K562 treated with DMSO at 1 percent for 12 hours (cell line): ENCODE measurements around the gene PHKG2. TPM values are rescaled to one million over a fixed set of nuclear protein-coding genes. Genes with fewer than 3 reads are reported as not detected.

Experiments
- total RNA-seq: library from RNA; unstranded; fragments of 300-600 nt; gene quantifications from 2 replicates; pipeline ENCODE4 v1.2.3, GENCODE V29; 2022; ENCODE audit not compliant: insufficient read depth

PHKG2 gene
- 37.2 and 46.3 TPM in 2 replicates for total RNA-seq

GRCh38 chr16:30747799-30748633, at the start of gene PHKG2:
Gene PHKG2, plus strand, starts transcription at chr16:30748425. Its CDS starts 396 bp downstream, at chr16:30748821.

GRCh38 chr16:30698816-30699614, 49.2 kb upstream of the PHKG2 start, which contains the start of gene SRCAP:
Gene SRCAP, plus strand, starts transcription at chr16:30699171. Its CDS starts 1,654 bp downstream, at chr16:30700825.

GRCh38 chr16:30761928-30762902, 14.0 kb downstream of the PHKG2 start, which contains the start of the genes CFAP119 and RNF40:
Gene CFAP119, minus strand, starts transcription at chr16:30762062. Its CDS starts 314 bp downstream, at chr16:30761748.
Gene RNF40, plus strand, starts transcription at chr16:30762322. Its CDS starts 224 bp downstream, at chr16:30762546.

GRCh38 chr16:30786936-30787612, 38.8 kb downstream of the PHKG2 start, which contains the start of gene ZNF629:
Gene ZNF629, minus strand, starts transcription at chr16:30787205. Its CDS starts 2,723 bp downstream, at chr16:30784482.

Other genes with a start within 250 kb of the PHKG2 start
- gene ZNF768, start 221.9 kb upstream of the PHKG2 start, total RNA-seq = 56.9 and 67.2 TPM in 2 replicates
- gene ZNF747, start 213.6 kb upstream of the PHKG2 start, total RNA-seq = 1.8 and 3.8 TPM in 2 replicates
- gene ZNF764, start 190.1 kb upstream of the PHKG2 start, total RNA-seq = 7.4 and 9.7 TPM in 2 replicates
- gene ZNF688, start 176.7 kb upstream of the PHKG2 start, total RNA-seq = 10.1 and 13.2 TPM in 2 replicates
- gene ZNF785, start 162.7 kb upstream of the PHKG2 start, total RNA-seq = 2.3 and 6.7 TPM in 2 replicates
- 6.9 and 13.4 TPM in 2 replicates for gene ZNF689, start 138.0 kb upstream of the PHKG2 start, total RNA-seq
- gene PRR14, start 97.5 kb upstream of the PHKG2 start, total RNA-seq = 61.1 and 69.1 TPM in 2 replicates
- 26.4 and 62.6 TPM in 2 replicates for gene FBRS, start 90.0 kb upstream of the PHKG2 start, total RNA-seq
- 1.5 and 45.9 TPM in 2 replicates for gene SRCAP, start 49.3 kb upstream of the PHKG2 start, total RNA-seq
- 7.9 and 8.0 TPM in 2 replicates for gene CFAP119, start 13.6 kb downstream of the PHKG2 start, total RNA-seq
- 48.2 and 91.4 TPM in 2 replicates for gene RNF40, start 13.9 kb downstream of the PHKG2 start, total RNA-seq
- 5.3 and 16.0 TPM in 2 replicates for gene ZNF629, start 38.8 kb downstream of the PHKG2 start, total RNA-seq
- gene BCL7C, start 145.7 kb downstream of the PHKG2 start, total RNA-seq = 34.7 and 37.0 TPM in 2 replicates
- gene CTF1, start 148.2 kb downstream of the PHKG2 start, total RNA-seq = 2.3 and 4.4 TPM in 2 replicates
- gene FBXL19, start 175.1 kb downstream of the PHKG2 start, total RNA-seq = 16.7 and 23.8 TPM in 2 replicates
- 60.2 and 70.0 TPM in 2 replicates for gene ORAI3, start 200.6 kb downstream of the PHKG2 start, total RNA-seq
- gene SETD1A, start 209.3 kb downstream of the PHKG2 start, total RNA-seq = 9.2 and 21.8 TPM in 2 replicates
- gene HSD3B7, start 236.8 kb downstream of the PHKG2 start, total RNA-seq = 35.2 and 36.1 TPM in 2 replicates